Cerebellar cortex (tissue), 1 donor: Measurements from ENCODE around the gene AP5S1.
"Not testable (repeated sequence)": the region's sequence is repeated elsewhere in the genome, so short reads cannot be mapped to it uniquely, and the experiment has no call there.

Experiments
- DNase-seq: peaks from one replicate; pipeline ENCODE4 v3.0.0-alpha.2; 2015; ENCODE audit warnings: low spot score

AP5S1 gene

GRCh38 chr20:3820048-3820900 lies at the start of gene AP5S1:
Gene AP5S1, plus strand, starts transcription at chr20:3820547. Its CDS starts 1,571 bp downstream, at chr20:3822118.
- peak; percentile 97 for DNase-seq

- DNase-seq: no peak
These were observed 48.7 kb upstream of the AP5S1 start for GRCh38 chr20:3771552-3772058.

GRCh38 chr20:3775457-3776108 lies 44.8 kb upstream of the AP5S1 start:
- no peak for DNase-seq

GRCh38 chr20:3777381-3777715 lies 43.0 kb upstream of the AP5S1 start:
- DNase-seq: no peak

- no peak for DNase-seq
These were observed 42.4 kb upstream of the AP5S1 start for GRCh38 chr20:3777716-3778629.

GRCh38 chr20:3778976-3779375 lies 41.4 kb upstream of the AP5S1 start:
- DNase-seq: no peak

- DNase-seq: peak; percentile 98
These were observed 39.0 kb upstream of the AP5S1 start, which contains the start of gene SPEF1 for GRCh38 chr20:3781153-3781910. Gene SPEF1, minus strand, starts transcription at chr20:3781448. Its CDS starts 161 bp downstream, at chr20:3781287.

GRCh38 chr20:3782597-3782996 lies 37.8 kb upstream of the AP5S1 start:
- DNase-seq: no peak

- no peak for DNase-seq
These were observed 37.3 kb upstream of the AP5S1 start for GRCh38 chr20:3783068-3783489.

GRCh38 chr20:3783511-3784195 lies 36.7 kb upstream of the AP5S1 start:
- DNase-seq: no peak

GRCh38 chr20:3784216-3784853 lies 36.0 kb upstream of the AP5S1 start:
- no peak for DNase-seq

- no peak for DNase-seq
These were observed 35.5 kb upstream of the AP5S1 start for GRCh38 chr20:3784863-3785239.

- DNase-seq: no peak
These were observed 34.9 kb upstream of the AP5S1 start for GRCh38 chr20:3785240-3786125.

GRCh38 chr20:3786126-3786484 lies 34.2 kb upstream of the AP5S1 start:
- peak; percentile 34 for DNase-seq

GRCh38 chr20:3786665-3787323 lies 33.6 kb upstream of the AP5S1 start, which contains the start of gene CENPB:
Gene CENPB, minus strand, starts transcription at chr20:3786740. Its CDS starts 257 bp downstream, at chr20:3786483.
- DNase-seq: peak; percentile 79

GRCh38 chr20:3787324-3788014 lies 32.9 kb upstream of the AP5S1 start:
- peak; percentile 30 for DNase-seq

- DNase-seq: no peak
These were observed 31.6 kb upstream of the AP5S1 start for GRCh38 chr20:3788685-3789155.

- DNase-seq: not testable (repeated sequence)
These were observed 31.1 kb upstream of the AP5S1 start for GRCh38 chr20:3789201-3789600.
